ENCODE results near the gene SYCP2L.

- TF ChIP-seq POLR2A (IDR thresholded peaks at IDR 0.05; ENCODE audit: low read length) (no peak), GATA1 (IDR thresholded peaks at IDR 0.05; ENCODE audit: low read depth, low read length) (no peak)
These were observed 39.2 kb upstream of the SYCP2L start for GRCh38 chr6:10847684-10848083.

Data from erythroblast (primary cell).